ENCODE measurements around the gene RUVBL2.

The RUVBL2 gene

DNA sequence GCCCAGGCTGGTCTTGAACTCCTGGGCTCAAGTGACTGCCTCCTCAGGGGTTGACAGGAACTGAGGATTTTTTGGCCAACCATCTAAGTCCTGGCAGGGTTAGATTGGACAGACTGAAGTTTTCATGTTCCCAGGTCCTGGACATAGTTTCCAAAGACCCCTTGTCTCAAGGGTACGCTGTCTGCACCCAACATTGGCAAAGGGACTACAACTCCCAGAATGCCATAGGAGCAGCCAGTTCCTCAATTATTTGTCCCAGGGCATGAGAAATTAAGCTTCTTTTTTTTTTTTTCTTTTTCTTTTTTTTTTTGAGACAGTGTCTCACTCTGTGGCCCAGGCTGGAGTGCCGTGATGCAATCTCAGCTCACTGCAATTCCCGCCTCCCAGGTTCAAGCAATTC is 7.5 kb upstream of the RUVBL2 start:
- TF ChIP-seq GABPA (IDR thresholded peaks at IDR 0.05; ENCODE audit: low read depth) (no peak), SPI1 (IDR thresholded peaks at IDR 0.05; ENCODE audit: borderline replicate concordance, low read depth) (peak; percentile 86)
- no peak for DNase-seq (ENCODE audit: low read depth in 1 of 2, low spot score in 1 of 2)
- no peak overlapping the region for H3K4me3 ChIP-seq (replicated peaks; ENCODE audit: insufficient read depth, low read length)
- H3K27me3 ChIP-seq (ENCODE audit: insufficient read depth, poor library complexity, severe bottlenecking) = no peaks in the 10 kb centered on the region
- no peak overlapping the region for H3K27ac ChIP-seq (replicated peaks)

DNA sequence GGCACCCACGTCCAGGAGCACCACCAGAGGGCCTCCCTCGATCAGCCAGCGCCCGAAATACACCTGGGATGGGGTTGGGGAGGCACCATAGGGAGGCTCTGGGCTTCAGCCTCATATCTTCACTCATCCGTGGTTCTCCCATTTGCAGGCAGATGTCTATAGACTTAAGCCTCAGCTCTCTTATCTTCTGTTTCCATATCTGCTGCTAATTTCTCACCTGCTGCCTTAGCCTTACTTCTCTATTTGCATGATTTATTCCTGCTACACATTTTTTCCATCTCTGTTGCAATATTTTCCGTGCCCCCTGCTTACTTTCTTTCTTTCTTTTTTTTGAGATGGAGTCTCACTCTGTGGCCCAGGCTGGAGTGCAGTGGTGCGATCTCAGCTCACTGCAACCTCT is 6.4 kb upstream of the RUVBL2 start:
- DNase-seq (ENCODE audit: low read depth in 1 of 2, low spot score in 1 of 2) = no peak
- Histone ChIP-seq H3K27ac (replicated peaks) (no peak overlapping the region), H3K27me3 (ENCODE audit: insufficient read depth, poor library complexity, severe bottlenecking) (no peaks in the 10 kb centered on the region), H3K4me3 (replicated peaks; ENCODE audit: insufficient read depth, low read length) (no peak overlapping the region)
- no peak for TF ChIP-seq GABPA (IDR thresholded peaks at IDR 0.05; ENCODE audit: low read depth)
- TF ChIP-seq, protein P1, sequence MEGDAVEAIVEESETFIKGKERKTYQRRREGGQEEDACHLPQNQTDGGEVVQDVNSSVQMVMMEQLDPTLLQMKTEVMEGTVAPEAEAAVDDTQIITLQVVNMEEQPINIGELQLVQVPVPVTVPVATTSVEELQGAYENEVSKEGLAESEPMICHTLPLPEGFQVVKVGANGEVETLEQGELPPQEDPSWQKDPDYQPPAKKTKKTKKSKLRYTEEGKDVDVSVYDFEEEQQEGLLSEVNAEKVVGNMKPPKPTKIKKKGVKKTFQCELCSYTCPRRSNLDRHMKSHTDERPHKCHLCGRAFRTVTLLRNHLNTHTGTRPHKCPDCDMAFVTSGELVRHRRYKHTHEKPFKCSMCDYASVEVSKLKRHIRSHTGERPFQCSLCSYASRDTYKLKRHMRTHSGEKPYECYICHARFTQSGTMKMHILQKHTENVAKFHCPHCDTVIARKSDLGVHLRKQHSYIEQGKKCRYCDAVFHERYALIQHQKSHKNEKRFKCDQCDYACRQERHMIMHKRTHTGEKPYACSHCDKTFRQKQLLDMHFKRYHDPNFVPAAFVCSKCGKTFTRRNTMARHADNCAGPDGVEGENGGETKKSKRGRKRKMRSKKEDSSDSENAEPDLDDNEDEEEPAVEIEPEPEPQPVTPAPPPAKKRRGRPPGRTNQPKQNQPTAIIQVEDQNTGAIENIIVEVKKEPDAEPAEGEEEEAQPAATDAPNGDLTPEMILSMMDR (IDR thresholded peaks at IDR 0.05; ENCODE audit: insufficient read depth, low read length) = no peak

DNA sequence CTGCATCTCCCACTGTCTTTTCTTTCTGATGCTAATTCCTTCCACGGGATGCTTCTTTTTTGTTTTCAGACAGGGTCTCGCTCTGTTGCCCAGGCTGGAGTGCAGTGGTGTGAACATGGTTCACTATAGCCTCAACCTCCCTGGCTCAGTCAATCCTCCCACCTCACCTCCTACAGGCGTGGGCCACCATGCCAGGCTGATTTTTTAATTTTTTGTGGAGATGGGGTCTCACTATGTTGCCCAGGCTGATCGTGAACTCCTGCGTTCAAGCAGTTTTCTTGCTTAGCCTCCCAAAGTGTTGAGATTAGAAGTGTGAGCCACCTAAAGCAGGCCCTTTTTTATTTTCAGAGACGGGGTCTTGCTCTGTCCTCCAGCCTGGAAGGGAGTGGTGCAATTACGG is 5.4 kb upstream of the RUVBL2 start:
- TF ChIP-seq SPI1 (IDR thresholded peaks at IDR 0.05; ENCODE audit: borderline replicate concordance, low read depth) (no peak), POLR2AphosphoS5 (IDR thresholded peaks at IDR 0.05; ENCODE audit: low read depth) (no peak), GABPA (IDR thresholded peaks at IDR 0.05; ENCODE audit: low read depth) (no peak)
- TF ChIP-seq, protein P2, sequence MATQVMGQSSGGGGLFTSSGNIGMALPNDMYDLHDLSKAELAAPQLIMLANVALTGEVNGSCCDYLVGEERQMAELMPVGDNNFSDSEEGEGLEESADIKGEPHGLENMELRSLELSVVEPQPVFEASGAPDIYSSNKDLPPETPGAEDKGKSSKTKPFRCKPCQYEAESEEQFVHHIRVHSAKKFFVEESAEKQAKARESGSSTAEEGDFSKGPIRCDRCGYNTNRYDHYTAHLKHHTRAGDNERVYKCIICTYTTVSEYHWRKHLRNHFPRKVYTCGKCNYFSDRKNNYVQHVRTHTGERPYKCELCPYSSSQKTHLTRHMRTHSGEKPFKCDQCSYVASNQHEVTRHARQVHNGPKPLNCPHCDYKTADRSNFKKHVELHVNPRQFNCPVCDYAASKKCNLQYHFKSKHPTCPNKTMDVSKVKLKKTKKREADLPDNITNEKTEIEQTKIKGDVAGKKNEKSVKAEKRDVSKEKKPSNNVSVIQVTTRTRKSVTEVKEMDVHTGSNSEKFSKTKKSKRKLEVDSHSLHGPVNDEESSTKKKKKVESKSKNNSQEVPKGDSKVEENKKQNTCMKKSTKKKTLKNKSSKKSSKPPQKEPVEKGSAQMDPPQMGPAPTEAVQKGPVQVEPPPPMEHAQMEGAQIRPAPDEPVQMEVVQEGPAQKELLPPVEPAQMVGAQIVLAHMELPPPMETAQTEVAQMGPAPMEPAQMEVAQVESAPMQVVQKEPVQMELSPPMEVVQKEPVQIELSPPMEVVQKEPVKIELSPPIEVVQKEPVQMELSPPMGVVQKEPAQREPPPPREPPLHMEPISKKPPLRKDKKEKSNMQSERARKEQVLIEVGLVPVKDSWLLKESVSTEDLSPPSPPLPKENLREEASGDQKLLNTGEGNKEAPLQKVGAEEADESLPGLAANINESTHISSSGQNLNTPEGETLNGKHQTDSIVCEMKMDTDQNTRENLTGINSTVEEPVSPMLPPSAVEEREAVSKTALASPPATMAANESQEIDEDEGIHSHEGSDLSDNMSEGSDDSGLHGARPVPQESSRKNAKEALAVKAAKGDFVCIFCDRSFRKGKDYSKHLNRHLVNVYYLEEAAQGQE (IDR thresholded peaks at IDR 0.05; ENCODE audit: insufficient replicate concordance, low read depth) = no peak
- TF ChIP-seq, protein P1 (IDR thresholded peaks at IDR 0.05; ENCODE audit: insufficient read depth, low read length) = no peak
- H3K27ac ChIP-seq (replicated peaks) = no peak overlapping the region
- no peak for DNase-seq (ENCODE audit: low read depth in 1 of 2, low spot score in 1 of 2)
- no peak overlapping the region for H3K4me3 ChIP-seq (replicated peaks; ENCODE audit: insufficient read depth, low read length)
- no peaks in the 10 kb centered on the region for H3K27me3 ChIP-seq (ENCODE audit: insufficient read depth, poor library complexity, severe bottlenecking)

DNA sequence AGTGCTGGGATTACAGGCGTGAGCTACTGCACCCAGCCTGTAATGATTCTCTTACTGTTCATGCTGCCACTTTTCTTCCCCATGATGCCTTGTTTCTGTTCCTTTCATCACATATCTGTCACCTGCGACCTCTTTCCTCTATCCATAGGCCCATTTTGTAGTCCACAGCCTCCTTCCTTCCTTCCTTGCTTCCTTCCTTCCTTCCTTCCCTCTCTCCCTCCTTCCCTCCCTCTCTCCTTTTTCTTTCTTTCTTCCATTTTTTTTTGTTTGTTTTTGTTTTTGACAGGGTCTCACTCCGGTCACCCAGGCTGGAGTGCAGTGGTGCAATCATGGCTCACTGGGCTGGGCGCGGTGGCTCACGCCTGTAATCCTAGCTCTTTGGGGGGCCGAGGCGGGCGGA is 4.8 kb upstream of the RUVBL2 start:
- no peak for DNase-seq (ENCODE audit: low read depth in 1 of 2, low spot score in 1 of 2)
- TF ChIP-seq SPI1 (IDR thresholded peaks at IDR 0.05; ENCODE audit: borderline replicate concordance, low read depth) (no peak), GABPA (IDR thresholded peaks at IDR 0.05; ENCODE audit: low read depth) (no peak), POLR2AphosphoS5 (IDR thresholded peaks at IDR 0.05; ENCODE audit: low read depth) (no peak)
- TF ChIP-seq, protein P1 (IDR thresholded peaks at IDR 0.05; ENCODE audit: insufficient read depth, low read length) = no peak
- TF ChIP-seq, protein P2 (IDR thresholded peaks at IDR 0.05; ENCODE audit: insufficient replicate concordance, low read depth) = no peak

More for the DNA sequence above, 4.8 kb upstream of the RUVBL2 start:
- no peaks in the 10 kb centered on the region for H3K27me3 ChIP-seq (ENCODE audit: insufficient read depth, poor library complexity, severe bottlenecking)
- no peak overlapping the region for H3K27ac ChIP-seq (replicated peaks)
- no peak overlapping the region for H3K4me3 ChIP-seq (replicated peaks; ENCODE audit: insufficient read depth, low read length)
